WTC11 (cell line): ENCODE data around the gene CHRNA5.

Experiments used
- CREB1 ChIP-seq: sonication (generic); formaldehyde crosslinking; IDR thresholded peaks from 2 replicates; pipeline ENCODE4 v1.8.0; 2023; ENCODE audit warnings: mild to moderate bottlenecking, missing genetic modification reagents
- CREM ChIP-seq: sonication (generic); formaldehyde crosslinking; IDR thresholded peaks from 2 replicates; pipeline ENCODE4 v1.8.1; 2022; ENCODE audit warnings: mild to moderate bottlenecking, missing genetic modification reagents, moderate library complexity
- ERG ChIP-seq: fragments of 250-450 bp; sonication (Bioruptor Pico); IDR thresholded peaks from 2 replicates; pipeline ENCODE4 v1.8.0; 2021; ENCODE audit warnings: mild to moderate bottlenecking
- FOXJ3 ChIP-seq: sonication (generic); formaldehyde crosslinking; IDR thresholded peaks from 2 replicates; pipeline ENCODE4 v1.9.0; 2021; ENCODE audit warnings: missing genetic modification reagents, mild to moderate bottlenecking, borderline replicate concordance
- HMGA2 ChIP-seq: fragments of 250-450 bp; sonication (Bioruptor Pico); IDR thresholded peaks from 2 replicates; pipeline ENCODE4 v1.4.0; 2021; ENCODE audit warnings: mild to moderate bottlenecking, moderate library complexity
- NFE2L1 ChIP-seq: sonication (generic); formaldehyde crosslinking; IDR thresholded peaks from 2 replicates; pipeline ENCODE4 v1.8.1; 2023; ENCODE audit warnings: missing genetic modification reagents
- RELA ChIP-seq: sonication (generic); formaldehyde crosslinking; IDR thresholded peaks from 2 replicates; pipeline ENCODE4 v1.8.1; 2022; ENCODE audit warnings: missing genetic modification reagents, mild to moderate bottlenecking, borderline replicate concordance
- SP1 ChIP-seq: sonication (generic); formaldehyde crosslinking; conservative IDR thresholded peaks from 2 replicates; pipeline ENCODE4 v1.8.1; 2022; ENCODE audit warnings: missing genetic modification reagents
- ZNF263 ChIP-seq: sonication (generic); formaldehyde crosslinking; IDR thresholded peaks from 2 replicates; pipeline ENCODE4 v1.8.1; 2022; ENCODE audit warnings: low read depth, mild to moderate bottlenecking, moderate library complexity, missing genetic modification reagents
- ZNF317 ChIP-seq: sonication (generic); formaldehyde crosslinking; IDR thresholded peaks from 2 replicates; pipeline ENCODE4 v1.8.1; 2023; ENCODE audit warnings: low read depth, mild to moderate bottlenecking, moderate library complexity, missing genetic modification reagents, borderline replicate concordance
- TF ChIP-seq, protein P1 (sequence below): fragments of 200-600 bp; IDR thresholded peaks from 2 replicates; pipeline ENCODE4 v1.8.0; 2022; ENCODE audit warnings: antibody characterized with exemption
- TF ChIP-seq, protein P2 (sequence below): sonication (generic); formaldehyde crosslinking; IDR thresholded peaks from 2 replicates; pipeline ENCODE4 v1.8.1; 2023; ENCODE audit warnings: mild to moderate bottlenecking, missing genetic modification reagents
- TF ChIP-seq, protein P3 (sequence below): sonication (generic); formaldehyde crosslinking; IDR thresholded peaks from 2 replicates; pipeline ENCODE4 v1.8.0; 2022; ENCODE audit warnings: mild to moderate bottlenecking, missing genetic modification reagents

- TF ChIP-seq, protein P1, sequence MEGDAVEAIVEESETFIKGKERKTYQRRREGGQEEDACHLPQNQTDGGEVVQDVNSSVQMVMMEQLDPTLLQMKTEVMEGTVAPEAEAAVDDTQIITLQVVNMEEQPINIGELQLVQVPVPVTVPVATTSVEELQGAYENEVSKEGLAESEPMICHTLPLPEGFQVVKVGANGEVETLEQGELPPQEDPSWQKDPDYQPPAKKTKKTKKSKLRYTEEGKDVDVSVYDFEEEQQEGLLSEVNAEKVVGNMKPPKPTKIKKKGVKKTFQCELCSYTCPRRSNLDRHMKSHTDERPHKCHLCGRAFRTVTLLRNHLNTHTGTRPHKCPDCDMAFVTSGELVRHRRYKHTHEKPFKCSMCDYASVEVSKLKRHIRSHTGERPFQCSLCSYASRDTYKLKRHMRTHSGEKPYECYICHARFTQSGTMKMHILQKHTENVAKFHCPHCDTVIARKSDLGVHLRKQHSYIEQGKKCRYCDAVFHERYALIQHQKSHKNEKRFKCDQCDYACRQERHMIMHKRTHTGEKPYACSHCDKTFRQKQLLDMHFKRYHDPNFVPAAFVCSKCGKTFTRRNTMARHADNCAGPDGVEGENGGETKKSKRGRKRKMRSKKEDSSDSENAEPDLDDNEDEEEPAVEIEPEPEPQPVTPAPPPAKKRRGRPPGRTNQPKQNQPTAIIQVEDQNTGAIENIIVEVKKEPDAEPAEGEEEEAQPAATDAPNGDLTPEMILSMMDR, result no peak
- no peak for TF ChIP-seq ZNF263 (CRISPR knock-in tag)
- no peak for TF ChIP-seq ZNF317 (CRISPR knock-in tag)
- TF ChIP-seq, protein P2, sequence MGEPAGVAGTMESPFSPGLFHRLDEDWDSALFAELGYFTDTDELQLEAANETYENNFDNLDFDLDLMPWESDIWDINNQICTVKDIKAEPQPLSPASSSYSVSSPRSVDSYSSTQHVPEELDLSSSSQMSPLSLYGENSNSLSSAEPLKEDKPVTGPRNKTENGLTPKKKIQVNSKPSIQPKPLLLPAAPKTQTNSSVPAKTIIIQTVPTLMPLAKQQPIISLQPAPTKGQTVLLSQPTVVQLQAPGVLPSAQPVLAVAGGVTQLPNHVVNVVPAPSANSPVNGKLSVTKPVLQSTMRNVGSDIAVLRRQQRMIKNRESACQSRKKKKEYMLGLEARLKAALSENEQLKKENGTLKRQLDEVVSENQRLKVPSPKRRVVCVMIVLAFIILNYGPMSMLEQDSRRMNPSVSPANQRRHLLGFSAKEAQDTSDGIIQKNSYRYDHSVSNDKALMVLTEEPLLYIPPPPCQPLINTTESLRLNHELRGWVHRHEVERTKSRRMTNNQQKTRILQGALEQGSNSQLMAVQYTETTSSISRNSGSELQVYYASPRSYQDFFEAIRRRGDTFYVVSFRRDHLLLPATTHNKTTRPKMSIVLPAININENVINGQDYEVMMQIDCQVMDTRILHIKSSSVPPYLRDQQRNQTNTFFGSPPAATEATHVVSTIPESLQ (CRISPR knock-in tag), result no peak
- no peak for TF ChIP-seq ERG (CRISPR knock-in tag)
- TF ChIP-seq SP1 (CRISPR knock-in tag), result no peak
- TF ChIP-seq, protein P3, sequence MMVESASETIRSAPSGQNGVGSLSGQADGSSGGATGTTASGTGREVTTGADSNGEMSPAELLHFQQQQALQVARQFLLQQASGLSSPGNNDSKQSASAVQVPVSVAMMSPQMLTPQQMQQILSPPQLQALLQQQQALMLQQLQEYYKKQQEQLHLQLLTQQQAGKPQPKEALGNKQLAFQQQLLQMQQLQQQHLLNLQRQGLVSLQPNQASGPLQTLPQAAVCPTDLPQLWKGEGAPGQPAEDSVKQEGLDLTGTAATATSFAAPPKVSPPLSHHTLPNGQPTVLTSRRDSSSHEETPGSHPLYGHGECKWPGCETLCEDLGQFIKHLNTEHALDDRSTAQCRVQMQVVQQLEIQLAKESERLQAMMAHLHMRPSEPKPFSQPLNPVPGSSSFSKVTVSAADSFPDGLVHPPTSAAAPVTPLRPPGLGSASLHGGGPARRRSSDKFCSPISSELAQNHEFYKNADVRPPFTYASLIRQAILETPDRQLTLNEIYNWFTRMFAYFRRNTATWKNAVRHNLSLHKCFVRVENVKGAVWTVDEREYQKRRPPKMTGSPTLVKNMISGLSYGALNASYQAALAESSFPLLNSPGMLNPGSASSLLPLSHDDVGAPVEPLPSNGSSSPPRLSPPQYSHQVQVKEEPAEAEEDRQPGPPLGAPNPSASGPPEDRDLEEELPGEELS (CRISPR knock-in tag), result no peak
- no peak for TF ChIP-seq FOXJ3 (CRISPR knock-in tag)
- TF ChIP-seq RELA (CRISPR knock-in tag), result no peak
- no peak for TF ChIP-seq HMGA2
- no peak for TF ChIP-seq CREM
- TF ChIP-seq NFE2L1 (CRISPR knock-in tag), result no peak
- no peak for TF ChIP-seq CREB1 (CRISPR knock-in tag)
Observed at GRCh38 chr15:78599189-78599588, 33.9 kb downstream of the CHRNA5 start.
